H9 (cell line): Measurements from ENCODE around the gene DUS1L. TPM values are rescaled to one million over a fixed set of nuclear protein-coding genes. Genes with fewer than 3 reads are reported as not detected.
"Not testable (repeated sequence)": the region's sequence is repeated elsewhere in the genome, so short reads cannot be mapped to it uniquely, and the experiment has no call there.

Source experiments
- DNase-seq: peaks from one replicate; pipeline ENCODE4 v3.0.0-alpha.2; 2017
- H2AFZ ChIP-seq: one replicate; pipeline ENCODE4 v1.6.1; 2013; ENCODE audit warnings: mild to moderate bottlenecking, low read length, control low read depth, moderate library complexity
- H2AK5ac ChIP-seq: 2 replicates; pipeline ENCODE4 v1.6.1; 2013; ENCODE audit warnings: low read length, control low read depth, mixed read lengths; ENCODE audit not compliant: insufficient read length
- H2BK120ac ChIP-seq: one replicate; pipeline ENCODE4 v1.6.1; 2013; ENCODE audit warnings: low read depth, mild to moderate bottlenecking, low read length, control low read depth, inconsistent platforms; ENCODE audit not compliant: poor library complexity, severe bottlenecking
- H2BK12ac ChIP-seq: 2 replicates; pipeline ENCODE4 v1.6.1; 2013; ENCODE audit warnings: low read length, control low read depth, mixed read lengths, low read depth; ENCODE audit not compliant: insufficient read length
- H2BK15ac ChIP-seq: 2 replicates; pipeline ENCODE4 v1.6.1; 2013; ENCODE audit warnings: low read depth, low read length, control low read depth
- H2BK20ac ChIP-seq: one replicate; pipeline ENCODE4 v1.6.1; 2013; ENCODE audit warnings: low read depth, mild to moderate bottlenecking, low read length, control low read depth, inconsistent platforms; ENCODE audit not compliant: poor library complexity, severe bottlenecking
- H2BK5ac ChIP-seq: 2 replicates; pipeline ENCODE4 v1.6.1; 2013; ENCODE audit warnings: low read length, control low read depth, mixed read lengths; ENCODE audit not compliant: insufficient read length
- H3K14ac ChIP-seq: 2 replicates; pipeline ENCODE4 v1.6.1; 2013; ENCODE audit warnings: low read length, control low read depth; ENCODE audit not compliant: insufficient read depth
- H3K18ac ChIP-seq: 2 replicates; pipeline ENCODE4 v1.6.1; 2013; ENCODE audit warnings: low read depth, mild to moderate bottlenecking, mixed read lengths, low read length, control low read depth; ENCODE audit not compliant: insufficient read length
- H3K23ac ChIP-seq: 2 replicates; pipeline ENCODE4 v1.6.1; 2013; ENCODE audit warnings: low read length, control low read depth, mixed read lengths, low read depth; ENCODE audit not compliant: insufficient read length
- H3K23me2 ChIP-seq: 2 replicates; pipeline ENCODE4 v1.6.1; 2013; ENCODE audit warnings: low read depth, mild to moderate bottlenecking, mixed read lengths, low read length, control low read depth; ENCODE audit not compliant: insufficient read length, poor library complexity, severe bottlenecking
- H3K27ac ChIP-seq: 2 replicates; pipeline ENCODE4 v1.5.1; 2013; ENCODE audit warnings: low read length, control low read depth, mixed read lengths, low read depth; ENCODE audit not compliant: insufficient read length
- H3K27me3 ChIP-seq: 2 replicates; pipeline ENCODE4 v1.6.1; 2013; ENCODE audit warnings: low read length, control low read depth, inconsistent platforms; ENCODE audit not compliant: insufficient read depth
- H3K4ac ChIP-seq: 2 replicates; pipeline ENCODE4 v1.6.1; 2013; ENCODE audit warnings: low read depth, mild to moderate bottlenecking, control low read depth, inconsistent platforms, low read length, moderate library complexity
- H3K4me1 ChIP-seq: 2 replicates; pipeline ENCODE4 v1.6.1; 2013; ENCODE audit warnings: low read length, control low read depth, inconsistent platforms; ENCODE audit not compliant: insufficient read depth
- H3K4me2 ChIP-seq: 2 replicates; pipeline ENCODE4 v1.6.1; 2013; ENCODE audit warnings: low read length, control low read depth, mixed read lengths; ENCODE audit not compliant: insufficient read length, insufficient read depth
- H3K56ac ChIP-seq: 2 replicates; pipeline ENCODE4 v1.6.1; 2013; ENCODE audit warnings: low read depth, mild to moderate bottlenecking, mixed read lengths, low read length, control low read depth; ENCODE audit not compliant: insufficient read length
- H3K79me1 ChIP-seq: 2 replicates; pipeline ENCODE4 v1.6.1; 2013; ENCODE audit warnings: low read depth, mild to moderate bottlenecking, moderate library complexity, low read length, control low read depth, inconsistent platforms; ENCODE audit not compliant: insufficient read depth, poor library complexity, severe bottlenecking
- H3K79me2 ChIP-seq: 2 replicates; pipeline ENCODE4 v1.6.1; 2013; ENCODE audit warnings: low read length, control low read depth, inconsistent platforms; ENCODE audit not compliant: insufficient read depth
- H3K9ac ChIP-seq: 2 replicates; pipeline ENCODE4 v1.6.1; 2013; ENCODE audit warnings: low read length, control low read depth, mixed read lengths; ENCODE audit not compliant: insufficient read length; ENCODE audit errors: extremely low read depth
- H3K9me3 ChIP-seq: one replicate; pipeline ENCODE4 v1.6.1; 2013; ENCODE audit warnings: low read depth, low read length, inconsistent platforms; ENCODE audit not compliant: control insufficient read depth
- H3T11ph ChIP-seq: one replicate; pipeline ENCODE4 v1.6.1; 2013; ENCODE audit warnings: mild to moderate bottlenecking, low read length, control low read depth, inconsistent platforms
- H4K20me1 ChIP-seq: one replicate; pipeline ENCODE4 v1.6.1; 2013; ENCODE audit not compliant: control insufficient read depth, insufficient read length, insufficient read depth
- H4K5ac ChIP-seq: 2 replicates; pipeline ENCODE4 v1.6.1; 2013; ENCODE audit warnings: low read depth, mild to moderate bottlenecking, mixed read lengths, low read length, control low read depth; ENCODE audit not compliant: insufficient read length
- H4K8ac ChIP-seq: replicated peaks from 2 replicates; pipeline ENCODE4 v1.6.1; 2013; ENCODE audit warnings: low read length, control low read depth, mixed read lengths, low read depth; ENCODE audit not compliant: insufficient read length
- H4K91ac ChIP-seq: 2 replicates; pipeline ENCODE4 v1.6.1; 2013; ENCODE audit warnings: low read depth, mild to moderate bottlenecking, moderate library complexity, mixed read lengths, low read length, control low read depth; ENCODE audit not compliant: insufficient read length
- H3K27ac Mint-ChIP-seq, 3 experiments: 2 replicates in 2 of 3; 3 replicates in 1 of 3; pipeline ENCODE4 v1.8.0; 2020 to 2021; ENCODE audit warnings: mixed read lengths in 3 of 3, mild to moderate bottlenecking in 1 of 3, moderate library complexity in 1 of 3
- H3K27me3 Mint-ChIP-seq: 2 replicates; pipeline ENCODE4 v1.8.0; 2021; ENCODE audit warnings: low read depth, mild to moderate bottlenecking, moderate library complexity, mixed read lengths
- H3K36me3 Mint-ChIP-seq, 3 experiments: 2 replicates in 2 of 3; 3 replicates in 1 of 3; pipeline ENCODE4 v1.8.0; 2020 to 2021; ENCODE audit warnings: low read depth in 3 of 3, mixed read lengths in 3 of 3; ENCODE audit not compliant: insufficient read depth in 1 of 3
- H3K4me1 Mint-ChIP-seq, 2 experiments: 2 replicates each; pipeline ENCODE4 v1.8.0; 2020; ENCODE audit warnings: mixed read lengths in 2 of 2
- H3K4me3 Mint-ChIP-seq, 2 experiments: 2 replicates in 1 of 2; 3 replicates in 1 of 2; pipeline ENCODE4 v1.8.0; 2020 to 2021; ENCODE audit warnings: mild to moderate bottlenecking in 2 of 2, mixed read lengths in 2 of 2, moderate library complexity in 1 of 2
- H3K9me3 Mint-ChIP-seq, 2 experiments: 2 replicates in 1 of 2; 3 replicates in 1 of 2; pipeline ENCODE4 v1.8.0; 2020; ENCODE audit warnings: mild to moderate bottlenecking in 2 of 2, mixed read lengths in 2 of 2, moderate library complexity in 1 of 2
- WGBS: extraction: QIAGEN DNeasy Blood & Tissue Kit; methylation state at CpG from one replicate; pipeline ENCODE4 v1.1.7; 2013; ENCODE audit warnings: missing lambda C conversion rate, low lambda C conversion rate, mixed read lengths; ENCODE audit not compliant: insufficient read length; ENCODE audit errors: extremely low coverage; 5-methylcytosine and 5-hydroxymethylcytosine counted together
- total RNA-seq: library from RNA; stranded (reverse); gene quantifications from 2 replicates; pipeline ENCODE4 v1.2.1, GENCODE V29; 2021
- TF ChIP-seq, protein P1 (sequence below): fragments of 200-600 bp; sonication (generic); conservative IDR thresholded peaks from 3 replicates; pipeline ENCODE4 v1.8.0; 2021; ENCODE audit warnings: antibody characterized with exemption, mild to moderate bottlenecking

DUS1L gene
- total RNA-seq, 1 experiment from 2014 or later = 103 TPM

DNA sequence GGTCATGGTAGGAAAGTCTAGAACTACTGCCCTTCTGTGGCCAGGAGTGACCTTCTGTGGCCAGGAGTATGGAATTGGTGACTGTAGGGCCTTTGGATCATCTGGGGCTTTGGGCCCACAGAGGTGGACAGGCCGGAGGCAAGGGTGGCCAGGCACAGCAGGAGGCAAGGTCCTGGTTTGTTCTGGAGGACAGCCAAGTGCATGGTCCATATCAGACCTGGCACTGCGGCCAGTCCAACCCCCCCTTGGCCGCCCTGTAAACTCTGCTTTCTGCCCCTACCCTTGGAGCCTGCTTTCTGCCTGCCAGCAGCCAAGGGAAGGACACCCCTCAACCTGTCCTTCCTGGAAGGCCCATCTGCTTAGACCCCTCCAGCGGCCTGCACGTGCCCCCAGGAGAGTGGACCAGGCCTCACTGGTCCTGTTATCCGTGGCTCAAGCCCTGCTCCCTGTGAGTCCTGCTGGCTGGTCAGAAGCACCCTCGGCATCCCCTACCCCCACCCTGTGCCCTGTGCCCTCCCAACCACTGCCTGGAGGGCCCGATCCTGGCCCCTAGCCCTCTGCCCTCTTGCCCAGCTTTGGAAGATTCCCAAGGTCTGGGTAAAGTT is 25.8 kb downstream of the DUS1L start:
- H3K4me3 Mint-ChIP-seq = no peak overlapping the region; a peak in 1 of 5 replicates
- Histone ChIP-seq H3K4me2 (no peak overlapping the region), H3K18ac (no peak overlapping the region), H3K23me2 (no peaks in the 10 kb centered on the region), H3K14ac (no peak overlapping the region), H4K8ac (no peak overlapping the region), H3K79me1 (no peaks in the 10 kb centered on the region), H2BK20ac (no peak overlapping the region), H3K79me2 (no peaks in the 10 kb centered on the region), H4K5ac (no peak overlapping the region), H2BK5ac (no peak overlapping the region), H2BK15ac (no peak overlapping the region), H3K9ac (no peak overlapping the region), H3K9me3 (no peaks in the 10 kb centered on the region), H2BK12ac (no peak overlapping the region), H3K56ac (no peak overlapping the region), H4K20me1 (no peaks in the 10 kb centered on the region), H3K27me3 (no peaks in the 10 kb centered on the region; the same call in 1 of the 2 replicates), H3K4me1 (no peaks in the 10 kb centered on the region; the same call in 1 of the 2 replicates), H2AFZ (no peak overlapping the region), H3K27ac (no peak overlapping the region), H3T11ph (no peak overlapping the region), H2AK5ac (no peak overlapping the region), H4K91ac (no peak overlapping the region), H3K4ac (no peak overlapping the region), H2BK120ac (no peak overlapping the region), H3K23ac (no peak overlapping the region)
- DNase-seq = no peak
- no peak overlapping the region; a peak in 1 of 7 replicates for H3K27ac Mint-ChIP-seq
- peaks cover 3 to 9% (median 8%) of the 10 kb centered on the region in 3 experiments; a peak in 6 of 7 replicates for H3K36me3 Mint-ChIP-seq
- no peaks in the 10 kb centered on the region; a peak in 2 of 5 replicates for H3K9me3 Mint-ChIP-seq
- peaks cover 25 to 34% of the 10 kb centered on the region in 2 experiments for H3K4me1 Mint-ChIP-seq
- WGBS = no CpG with 5 or more reads among the region's 8 CpGs
- TF ChIP-seq, protein P1, sequence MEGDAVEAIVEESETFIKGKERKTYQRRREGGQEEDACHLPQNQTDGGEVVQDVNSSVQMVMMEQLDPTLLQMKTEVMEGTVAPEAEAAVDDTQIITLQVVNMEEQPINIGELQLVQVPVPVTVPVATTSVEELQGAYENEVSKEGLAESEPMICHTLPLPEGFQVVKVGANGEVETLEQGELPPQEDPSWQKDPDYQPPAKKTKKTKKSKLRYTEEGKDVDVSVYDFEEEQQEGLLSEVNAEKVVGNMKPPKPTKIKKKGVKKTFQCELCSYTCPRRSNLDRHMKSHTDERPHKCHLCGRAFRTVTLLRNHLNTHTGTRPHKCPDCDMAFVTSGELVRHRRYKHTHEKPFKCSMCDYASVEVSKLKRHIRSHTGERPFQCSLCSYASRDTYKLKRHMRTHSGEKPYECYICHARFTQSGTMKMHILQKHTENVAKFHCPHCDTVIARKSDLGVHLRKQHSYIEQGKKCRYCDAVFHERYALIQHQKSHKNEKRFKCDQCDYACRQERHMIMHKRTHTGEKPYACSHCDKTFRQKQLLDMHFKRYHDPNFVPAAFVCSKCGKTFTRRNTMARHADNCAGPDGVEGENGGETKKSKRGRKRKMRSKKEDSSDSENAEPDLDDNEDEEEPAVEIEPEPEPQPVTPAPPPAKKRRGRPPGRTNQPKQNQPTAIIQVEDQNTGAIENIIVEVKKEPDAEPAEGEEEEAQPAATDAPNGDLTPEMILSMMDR = no peak
- peaks cover 14% of the 10 kb centered on the region for H3K27me3 Mint-ChIP-seq

DNA sequence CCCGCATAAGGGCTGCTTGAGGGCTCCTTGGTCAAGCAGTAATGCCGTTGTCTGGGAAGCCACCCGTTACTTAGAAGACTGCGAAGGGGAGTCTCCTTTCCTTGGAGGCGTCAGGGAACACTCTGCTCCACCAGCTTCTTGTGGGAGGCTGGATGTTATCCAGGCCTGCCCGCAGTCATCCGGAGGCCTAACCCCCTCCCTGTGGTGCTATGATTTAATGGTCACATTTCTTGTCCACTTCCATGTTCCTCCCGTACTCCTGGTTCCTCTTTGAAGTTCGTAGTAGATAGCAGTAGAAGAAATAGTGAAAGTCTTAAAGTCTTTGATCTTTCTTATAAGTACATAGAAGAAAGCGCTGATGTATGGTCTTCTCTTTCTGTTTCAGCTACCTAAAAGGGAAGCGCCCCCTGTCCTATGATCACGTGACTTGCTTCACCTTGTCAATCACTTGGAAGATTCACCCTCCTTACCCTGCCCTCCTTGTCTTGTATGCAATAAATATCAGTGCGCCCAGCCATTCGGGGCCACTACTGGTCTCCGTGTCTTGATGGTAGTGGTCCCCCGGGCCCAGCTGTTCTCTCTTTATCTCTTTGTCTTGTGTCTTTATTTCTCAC is 26.7 kb downstream of the DUS1L start:
- H2BK12ac ChIP-seq, H2BK15ac ChIP-seq, H3K23me2 ChIP-seq, H3K27ac ChIP-seq, H3K9ac ChIP-seq, H2BK120ac ChIP-seq, H3K14ac ChIP-seq, H3K23ac ChIP-seq, H3K4me1 ChIP-seq, H3K79me1 ChIP-seq, H3K4me2 ChIP-seq, H2BK5ac ChIP-seq, H3K79me2 ChIP-seq, H3K56ac ChIP-seq, H4K5ac ChIP-seq, H3K9me3 ChIP-seq, H3T11ph ChIP-seq, H4K91ac ChIP-seq, H2BK20ac ChIP-seq, H4K20me1 ChIP-seq, H2AFZ ChIP-seq, H3K27me3 ChIP-seq, H3K9me3 Mint-ChIP-seq, DNase-seq, H4K8ac ChIP-seq, H2AK5ac ChIP-seq, H3K4ac ChIP-seq, H3K18ac ChIP-seq: not testable (repeated sequence)
- Mint-ChIP-seq H3K4me3 (peak overlapping the region in 1 of 2 experiments; percentile 25; a peak in 2 of 5 replicates), H3K27me3 (peaks cover 14% of the 10 kb centered on the region), H3K4me1 (peaks cover 25 to 39% of the 10 kb centered on the region in 2 experiments), H3K36me3 (peaks cover 8 to 12% (median 11%) of the 10 kb centered on the region in 3 experiments; a peak in 6 of 7 replicates), H3K27ac (peak overlapping the region in 1 of 3 experiments; percentile 6; a peak in 1 of 7 replicates)
- WGBS = no CpG with 5 or more reads among the region's 16 CpGs
